Measurements from ENCODE around the gene BARX1. TPM values are rescaled to one million over a fixed set of nuclear protein-coding genes. Genes with fewer than 3 reads are reported as not detected.

The BARX1 gene
- total RNA-seq, 1 donor from 2014 or later = not detected

GRCh38 chr9:93955981-93956784 is 1.0 kb upstream of the BARX1 start:
- H3K36me3 Mint-ChIP-seq = no peaks in the 10 kb centered on the region
- no peaks in the 10 kb centered on the region for H3K9me3 Mint-ChIP-seq
- H3K4me1 Mint-ChIP-seq = peaks cover 30% of the 10 kb centered on the region
- H3K27me3 Mint-ChIP-seq (ENCODE audit: low read depth) = peaks cover 92% of the 10 kb centered on the region
- H3K27ac Mint-ChIP-seq = no peak overlapping the region
- no peak for DNase-seq (ENCODE audit: low spot score in 2 of 2, unreplicated experiment in 2 of 2)
- TF ChIP-seq CTCF (IDR thresholded peaks at IDR 0.05; ENCODE audit: unreplicated experiment) = no peak
- H3K4me3 Mint-ChIP-seq = peak overlapping the region; percentile 67

- peak overlapping the region; percentile 40 for H3K4me3 Mint-ChIP-seq
- no peak for TF ChIP-seq CTCF (IDR thresholded peaks at IDR 0.05; ENCODE audit: unreplicated experiment)
- peaks cover 3% of the 10 kb centered on the region for H3K9me3 Mint-ChIP-seq
- peaks cover 90% of the 10 kb centered on the region for H3K27me3 Mint-ChIP-seq (ENCODE audit: low read depth)
- peaks cover 41% of the 10 kb centered on the region for H3K4me1 Mint-ChIP-seq
- peaks cover 3% of the 10 kb centered on the region for H3K36me3 Mint-ChIP-seq
- DNase-seq (ENCODE audit: low spot score in 2 of 2, unreplicated experiment in 2 of 2) = no peak
- H3K27ac Mint-ChIP-seq = no peak overlapping the region
Observed at GRCh38 chr9:93954434-93955061, 607 bp downstream of the BARX1 start.

- peaks cover 90% of the 10 kb centered on the region for H3K27me3 Mint-ChIP-seq (ENCODE audit: low read depth)
- TF ChIP-seq CTCF (IDR thresholded peaks at IDR 0.05; ENCODE audit: unreplicated experiment) = no peak
- H3K4me1 Mint-ChIP-seq = peaks cover 40% of the 10 kb centered on the region
- H3K9me3 Mint-ChIP-seq = peaks cover 3% of the 10 kb centered on the region
- peak overlapping the region; percentile 46 for H3K4me3 Mint-ChIP-seq
- H3K36me3 Mint-ChIP-seq = peaks cover 3% of the 10 kb centered on the region
- no peak for DNase-seq (ENCODE audit: low spot score in 2 of 2, unreplicated experiment in 2 of 2)
- no peak overlapping the region for H3K27ac Mint-ChIP-seq
Observed at GRCh38 chr9:93953496-93954433, 1.4 kb downstream of the BARX1 start.

- peak in 1 of 2 experiments; percentile 56 for DNase-seq (ENCODE audit: low spot score in 2 of 2, unreplicated experiment in 2 of 2)
- TF ChIP-seq CTCF (IDR thresholded peaks at IDR 0.05; ENCODE audit: unreplicated experiment) = no peak
- Mint-ChIP-seq H3K4me3 (peak overlapping the region; percentile 46), H3K4me1 (peaks cover 40% of the 10 kb centered on the region), H3K27ac (no peak overlapping the region), H3K9me3 (peaks cover 3% of the 10 kb centered on the region), H3K36me3 (peaks cover 3% of the 10 kb centered on the region), H3K27me3 (ENCODE audit: low read depth) (peaks cover 91% of the 10 kb centered on the region)
Observed at GRCh38 chr9:93952784-93953495, 2.2 kb downstream of the BARX1 start.

All from mesothelial cell of epicardium (in vitro differentiated cells).